ENCODE results near the gene WDR89. TPM values are rescaled to one million over a fixed set of nuclear protein-coding genes. Genes with fewer than 3 reads are reported as not detected.
"Not testable (repeated sequence)": the region's sequence is repeated elsewhere in the genome, so short reads cannot be mapped to it uniquely, and the experiment has no call there.

WDR89 gene
- total RNA-seq, 1 donor from 2014 or later: 11.7 TPM

- Mint-ChIP-seq H3K4me3 (ENCODE audit: unreplicated experiment) (no peak overlapping the region), H3K9me3 (ENCODE audit: low read depth) (no peaks in the 10 kb centered on the region), H3K36me3 (ENCODE audit: low read depth) (peaks cover 3% of the 10 kb centered on the region), H3K4me1 (ENCODE audit: low read depth) (no peaks in the 10 kb centered on the region), H3K27ac (ENCODE audit: unreplicated experiment) (no peak overlapping the region), H3K27me3 (ENCODE audit: low read depth) (no peaks in the 10 kb centered on the region)
- TF ChIP-seq CTCF (IDR thresholded peaks at IDR 0.05): no peak
- no peak for DNase-seq (ENCODE audit: low spot score)
Measured at GRCh38 chr14:63604626-63605025, 37.0 kb downstream of the WDR89 start.

- Mint-ChIP-seq H3K4me1 (ENCODE audit: low read depth) (no peaks in the 10 kb centered on the region), H3K27me3 (ENCODE audit: low read depth) (no peaks in the 10 kb centered on the region), H3K9me3 (ENCODE audit: low read depth) (no peaks in the 10 kb centered on the region), H3K36me3 (ENCODE audit: low read depth) (peaks cover 9% of the 10 kb centered on the region), H3K4me3 (ENCODE audit: unreplicated experiment) (no peak overlapping the region), H3K27ac (ENCODE audit: unreplicated experiment) (no peak overlapping the region)
- no peak for TF ChIP-seq CTCF (IDR thresholded peaks at IDR 0.05)
- DNase-seq (ENCODE audit: low spot score): no peak
Measured at GRCh38 chr14:63603749-63604277, 37.9 kb downstream of the WDR89 start.

- DNase-seq (ENCODE audit: low spot score): no peak
- Mint-ChIP-seq H3K27me3 (ENCODE audit: low read depth) (no peaks in the 10 kb centered on the region), H3K9me3 (ENCODE audit: low read depth) (peaks cover 16% of the 10 kb centered on the region), H3K4me1 (ENCODE audit: low read depth) (no peaks in the 10 kb centered on the region), H3K27ac (ENCODE audit: unreplicated experiment) (no peak overlapping the region), H3K4me3 (ENCODE audit: unreplicated experiment) (no peak overlapping the region), H3K36me3 (ENCODE audit: low read depth) (peaks cover 22% of the 10 kb centered on the region)
- no peak for TF ChIP-seq CTCF (IDR thresholded peaks at IDR 0.05)
Measured at GRCh38 chr14:63598807-63599206, 42.9 kb downstream of the WDR89 start.

GRCh38 chr14:63596998-63597658 is 44.5 kb downstream of the WDR89 start:
- Mint-ChIP-seq H3K4me1 (ENCODE audit: low read depth) (no peaks in the 10 kb centered on the region), H3K4me3 (ENCODE audit: unreplicated experiment) (no peak overlapping the region), H3K27ac (ENCODE audit: unreplicated experiment) (no peak overlapping the region), H3K36me3 (ENCODE audit: low read depth) (peaks cover 19% of the 10 kb centered on the region), H3K9me3 (ENCODE audit: low read depth) (peaks cover 21% of the 10 kb centered on the region), H3K27me3 (ENCODE audit: low read depth) (no peaks in the 10 kb centered on the region)
- TF ChIP-seq CTCF (IDR thresholded peaks at IDR 0.05): no peak
- DNase-seq (ENCODE audit: low spot score): no peak

GRCh38 chr14:63594455-63595372 is 47.0 kb downstream of the WDR89 start:
- no peak for TF ChIP-seq CTCF (IDR thresholded peaks at IDR 0.05)
- H3K36me3 Mint-ChIP-seq (ENCODE audit: low read depth): peaks cover 19% of the 10 kb centered on the region
- no peak overlapping the region for H3K27ac Mint-ChIP-seq (ENCODE audit: unreplicated experiment)
- H3K27me3 Mint-ChIP-seq (ENCODE audit: low read depth): no peaks in the 10 kb centered on the region
- H3K9me3 Mint-ChIP-seq (ENCODE audit: low read depth): peaks cover 24% of the 10 kb centered on the region
- H3K4me1 Mint-ChIP-seq (ENCODE audit: low read depth): no peaks in the 10 kb centered on the region
- no peak overlapping the region for H3K4me3 Mint-ChIP-seq (ENCODE audit: unreplicated experiment)
- DNase-seq (ENCODE audit: low spot score): no peak

GRCh38 chr14:63583046-63583445 is 58.6 kb downstream of the WDR89 start:
- not testable (repeated sequence) for H3K36me3 Mint-ChIP-seq (ENCODE audit: low read depth); H3K9me3 Mint-ChIP-seq (ENCODE audit: low read depth)

More at GRCh38 chr14:63583046-63583445, 58.6 kb downstream of the WDR89 start:
- DNase-seq (ENCODE audit: low spot score); H3K4me3 Mint-ChIP-seq (ENCODE audit: unreplicated experiment); H3K27me3 Mint-ChIP-seq (ENCODE audit: low read depth); H3K4me1 Mint-ChIP-seq (ENCODE audit: low read depth); H3K27ac Mint-ChIP-seq (ENCODE audit: unreplicated experiment): not testable (repeated sequence)
